OCI-LY1 (cell line): Measurements from ENCODE around the gene SLC30A9.

Experiments used
- EZH2 ChIP-seq: fragments of 200-600 bp; sonication (generic), shearing (Covaris generic); IDR thresholded peaks from 2 replicates; pipeline ENCODE4 v1.8.0; 2017; ENCODE audit warnings: borderline replicate concordance, mixed run types, mild to moderate bottlenecking, antibody characterized with exemption, low read length, moderate library complexity, mixed read lengths
- TF ChIP-seq, protein P1 (sequence below): fragments of 200-600 bp; sonication (generic), shearing (Covaris generic); IDR thresholded peaks from 2 replicates; pipeline ENCODE4 v1.5.1; 2017; ENCODE audit warnings: mild to moderate bottlenecking, antibody characterized with exemption, low read length, moderate library complexity, mixed read lengths

DNA sequence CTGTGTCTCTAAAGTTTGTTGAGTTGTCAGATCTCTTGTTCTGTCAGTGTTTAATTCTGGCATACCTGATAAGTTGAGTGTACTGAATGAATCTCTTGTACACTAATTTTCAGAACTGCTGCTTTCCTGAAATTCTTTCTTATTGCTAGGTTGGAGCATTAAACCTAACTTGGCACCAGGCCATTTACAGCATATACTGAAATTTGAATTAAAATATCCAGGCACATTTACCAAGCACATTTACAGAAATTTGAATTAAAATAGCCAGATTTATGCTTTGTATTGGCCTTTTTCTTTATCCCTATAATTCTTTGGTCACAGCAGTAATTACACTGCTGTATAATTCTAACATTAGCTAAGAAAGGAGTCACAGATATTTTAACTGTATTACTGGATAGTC is 46.2 kb upstream of the SLC30A9 start:
- TF ChIP-seq, protein P1, sequence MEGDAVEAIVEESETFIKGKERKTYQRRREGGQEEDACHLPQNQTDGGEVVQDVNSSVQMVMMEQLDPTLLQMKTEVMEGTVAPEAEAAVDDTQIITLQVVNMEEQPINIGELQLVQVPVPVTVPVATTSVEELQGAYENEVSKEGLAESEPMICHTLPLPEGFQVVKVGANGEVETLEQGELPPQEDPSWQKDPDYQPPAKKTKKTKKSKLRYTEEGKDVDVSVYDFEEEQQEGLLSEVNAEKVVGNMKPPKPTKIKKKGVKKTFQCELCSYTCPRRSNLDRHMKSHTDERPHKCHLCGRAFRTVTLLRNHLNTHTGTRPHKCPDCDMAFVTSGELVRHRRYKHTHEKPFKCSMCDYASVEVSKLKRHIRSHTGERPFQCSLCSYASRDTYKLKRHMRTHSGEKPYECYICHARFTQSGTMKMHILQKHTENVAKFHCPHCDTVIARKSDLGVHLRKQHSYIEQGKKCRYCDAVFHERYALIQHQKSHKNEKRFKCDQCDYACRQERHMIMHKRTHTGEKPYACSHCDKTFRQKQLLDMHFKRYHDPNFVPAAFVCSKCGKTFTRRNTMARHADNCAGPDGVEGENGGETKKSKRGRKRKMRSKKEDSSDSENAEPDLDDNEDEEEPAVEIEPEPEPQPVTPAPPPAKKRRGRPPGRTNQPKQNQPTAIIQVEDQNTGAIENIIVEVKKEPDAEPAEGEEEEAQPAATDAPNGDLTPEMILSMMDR = no peak
- TF ChIP-seq EZH2 = no peak
